ENCODE results near the gene ARHGAP24. TPM values are rescaled to one million over a fixed set of nuclear protein-coding genes. Genes with fewer than 3 reads are reported as not detected.

Gene ARHGAP24
- polyA plus RNA-seq, 1 of the 3 experiments (the other 2 are of a cell fraction), result 1.4 TPM

GRCh38 chr4:85792376-85793232 is 317.7 kb downstream of the ARHGAP24 start (continued):
- TF ChIP-seq MAX (IDR thresholded peaks at IDR 0.05; ENCODE audit: low read depth) (no peak), NRF1 (IDR thresholded peaks at IDR 0.05; ENCODE audit: low read depth, low read length) (no peak), GABPA (IDR thresholded peaks at IDR 0.05; ENCODE audit: low read depth) (no peak), IRF3 (IDR thresholded peaks at IDR 0.05; ENCODE audit: low read depth, low read length) (no peak), RAD21 (IDR thresholded peaks at IDR 0.05; ENCODE audit: low read length) (no peak)

- H3F3A ChIP-seq (replicated peaks; ENCODE audit: insufficient read depth), result peaks cover 29% of the 10 kb centered on the region
- ChIA-PET CTCF (interaction anchor here (1.3 to 2.7 kb wide), 2 partner anchors 14 to 176 kb away, joined by 3 to 12 read pairs; no protein-coding TSS in a partner anchor), POLR2A (no interaction called here)
- H3K27ac ChIP-seq (ENCODE audit: low read depth in 2 of 2, low read length in 1 of 2), result peak overlapping the region in 1 of 2 experiments; percentile 85; a peak in 2 of 4 replicates
- H3K9me3 ChIP-seq, result no peaks in the 10 kb centered on the region
- peaks cover 0 to 20% of the 10 kb centered on the region in 2 experiments; a peak in 2 of 4 replicates for H3K4me1 ChIP-seq (ENCODE audit: control insufficient read depth in 1 of 2, insufficient read depth in 2 of 2, low read depth in 1 of 2, low read length in 1 of 2)
- no peaks in the 10 kb centered on the region for H3K9me2 ChIP-seq
- H3K4me2 ChIP-seq, result peak overlapping the region; percentile 34; the same call in 1 of the 2 replicates
- no peaks in the 10 kb centered on the region; the same call in 1 of the 2 replicates for H3K79me2 ChIP-seq (ENCODE audit: insufficient read depth)
- no peak overlapping the region; the same call in 1 of the 2 replicates for H2AFZ ChIP-seq (ENCODE audit: low read depth)
- 88% methylated on average over 3 of the region's 3 CpGs for WGBS (ENCODE audit: low lambda C conversion rate)
- H4K20me1 ChIP-seq (ENCODE audit: insufficient read depth), result no peaks in the 10 kb centered on the region
- H3K36me3 ChIP-seq (replicated peaks in 1 of 2; ENCODE audit: control insufficient read depth in 1 of 2, insufficient read depth in 2 of 2, low read length in 1 of 2), result no peaks in the 10 kb centered on the region
- no peak overlapping the region for H3K4me3 ChIP-seq (ENCODE audit: low read depth in 2 of 2, low read length in 1 of 2)
- H3K9ac ChIP-seq, result peak overlapping the region; percentile 9; the same call in 1 of the 2 replicates
- H3K27me3 ChIP-seq (ENCODE audit: insufficient read depth), result no peaks in the 10 kb centered on the region
- DNase-seq, result no peak
- TF ChIP-seq NRF1 (IDR thresholded peaks at IDR 0.05; ENCODE audit: low read depth, low read length) (no peak), REST (IDR thresholded peaks at IDR 0.05; ENCODE audit: low read depth, low read length) (no peak), CTCF (IDR thresholded peaks at IDR 0.05) (no peak), SMC3 (IDR thresholded peaks at IDR 0.05; ENCODE audit: low read depth, low read length) (no peak), TEAD4 (IDR thresholded peaks at IDR 0.05; ENCODE audit: borderline replicate concordance, insufficient read depth) (no peak), RXRA (IDR thresholded peaks at IDR 0.05; ENCODE audit: borderline replicate concordance, low read depth) (no peak), JUND (IDR thresholded peaks at IDR 0.05) (no peak), EZH2phosphoT487 (IDR thresholded peaks at IDR 0.05; ENCODE audit: borderline replicate concordance, low read depth) (no peak), MEF2A (IDR thresholded peaks at IDR 0.05; ENCODE audit: borderline replicate concordance, low read depth) (no peak), FOXM1 (IDR thresholded peaks at IDR 0.05; ENCODE audit: low read depth) (no peak), GABPA (IDR thresholded peaks at IDR 0.05; ENCODE audit: low read depth) (no peak), TCF12 (IDR thresholded peaks at IDR 0.05) (no peak), ZBTB33 (IDR thresholded peaks at IDR 0.05; ENCODE audit: borderline replicate concordance, low read depth) (no peak), ELF1 (IDR thresholded peaks at IDR 0.05) (no peak), EP300 (IDR thresholded peaks at IDR 0.05; ENCODE audit: borderline replicate concordance in 1 of 2, low read depth in 1 of 2, low read length in 1 of 2) (no peak), FOSL2 (IDR thresholded peaks at IDR 0.05; ENCODE audit: borderline replicate concordance, low read depth) (no peak), MAX (IDR thresholded peaks at IDR 0.05; ENCODE audit: low read depth) (no peak), RFX5 (IDR thresholded peaks at IDR 0.05; ENCODE audit: low read length) (no peak)
These were observed 318.3 kb downstream of the ARHGAP24 start for GRCh38 chr4:85793233-85793585.

All from SK-N-SH (cell line).